HG02623 (cell line): ENCODE measurements around the gene E2F4.

Experiments used
- ATAC-seq: cut with Tn5 transposase; IDR thresholded peaks from one replicate; pipeline ENCODE4 v1.9.1; 2021; ENCODE audit warnings: moderate library complexity; ENCODE audit not compliant: unreplicated experiment

The E2F4 gene

DNA sequence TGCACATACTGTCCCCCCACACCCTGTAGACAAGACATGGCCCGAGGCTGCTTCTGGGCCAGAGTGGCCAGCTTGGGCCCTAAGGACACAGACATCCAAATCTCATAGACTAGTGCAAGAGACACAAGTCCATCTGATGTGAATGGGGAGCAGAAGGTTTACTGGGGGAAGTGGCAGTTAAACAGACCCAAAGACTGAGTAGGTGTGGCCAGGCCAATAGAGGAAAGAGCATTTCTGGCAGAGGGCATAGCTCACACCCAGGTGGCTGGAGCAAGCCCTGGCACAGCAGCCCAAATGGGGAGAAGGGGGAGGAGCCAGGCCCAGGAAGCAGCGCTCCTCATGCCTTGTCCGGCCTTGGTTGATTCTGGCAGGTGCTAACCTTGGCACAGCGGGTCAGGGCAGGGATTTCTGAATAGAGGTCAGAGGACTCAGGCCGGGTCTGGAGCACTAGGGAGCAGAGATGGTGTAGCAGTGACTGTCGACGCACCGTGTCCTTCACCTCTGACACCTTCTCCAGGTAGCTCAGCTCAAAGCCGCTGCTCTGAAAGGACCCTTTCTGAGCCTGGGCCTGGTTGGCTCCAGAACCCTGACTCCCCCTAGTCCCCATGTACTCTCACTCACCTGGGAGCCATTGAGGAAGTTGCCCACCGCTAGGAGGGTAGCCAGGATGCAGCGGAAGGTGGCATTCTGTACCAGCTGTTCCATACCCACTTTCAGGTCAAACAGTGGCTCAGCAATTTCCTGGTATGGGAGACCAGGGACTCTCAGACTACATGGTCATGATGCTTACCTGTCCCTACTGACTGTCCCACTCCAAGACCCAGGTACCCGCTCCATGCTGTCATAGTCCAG, 39.1 kb downstream of the E2F4 start:
- ATAC-seq = no peak

DNA sequence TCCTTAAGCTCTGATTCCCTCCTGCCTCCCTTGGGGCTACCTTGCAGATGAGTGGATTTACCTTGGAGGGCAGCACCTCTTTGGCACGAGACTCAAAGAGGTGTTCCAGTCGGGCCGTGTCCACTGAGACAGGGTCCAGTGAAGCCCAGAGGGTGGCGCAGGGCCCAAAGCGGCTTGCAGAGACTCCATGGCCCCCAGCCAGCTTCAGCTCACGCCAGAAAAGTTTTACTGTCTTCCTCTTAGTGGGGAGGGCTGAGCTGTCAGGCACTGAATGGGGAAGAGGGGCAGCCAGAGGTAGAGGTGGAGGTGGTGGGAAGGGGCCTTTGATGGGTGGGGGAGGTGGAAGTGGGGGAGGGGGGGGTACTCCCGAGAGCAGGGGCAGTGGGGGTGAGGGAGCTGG, 41.6 kb downstream of the E2F4 start:
- no peak for ATAC-seq

DNA sequence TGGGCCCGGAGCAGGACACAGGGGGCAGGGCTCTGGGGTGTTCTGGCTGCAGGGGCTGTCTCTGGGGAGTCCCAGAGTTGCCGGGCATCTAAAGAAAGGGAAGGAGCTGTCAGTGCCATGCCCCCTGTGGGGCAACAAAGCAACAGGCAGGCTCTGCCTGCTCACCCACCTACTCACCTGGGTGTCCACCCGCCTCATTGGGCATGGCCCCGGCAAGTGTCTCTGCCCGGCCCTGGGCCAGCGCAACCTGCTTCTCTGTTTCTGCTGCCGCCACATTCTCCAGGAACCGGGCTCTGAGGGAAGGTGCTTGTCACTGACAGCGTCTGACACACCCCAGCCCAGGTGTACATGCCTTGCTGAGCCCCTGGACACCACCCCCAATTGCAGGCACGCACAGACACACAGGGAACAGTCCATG, 42.2 kb downstream of the E2F4 start:
- ATAC-seq = no peak

DNA sequence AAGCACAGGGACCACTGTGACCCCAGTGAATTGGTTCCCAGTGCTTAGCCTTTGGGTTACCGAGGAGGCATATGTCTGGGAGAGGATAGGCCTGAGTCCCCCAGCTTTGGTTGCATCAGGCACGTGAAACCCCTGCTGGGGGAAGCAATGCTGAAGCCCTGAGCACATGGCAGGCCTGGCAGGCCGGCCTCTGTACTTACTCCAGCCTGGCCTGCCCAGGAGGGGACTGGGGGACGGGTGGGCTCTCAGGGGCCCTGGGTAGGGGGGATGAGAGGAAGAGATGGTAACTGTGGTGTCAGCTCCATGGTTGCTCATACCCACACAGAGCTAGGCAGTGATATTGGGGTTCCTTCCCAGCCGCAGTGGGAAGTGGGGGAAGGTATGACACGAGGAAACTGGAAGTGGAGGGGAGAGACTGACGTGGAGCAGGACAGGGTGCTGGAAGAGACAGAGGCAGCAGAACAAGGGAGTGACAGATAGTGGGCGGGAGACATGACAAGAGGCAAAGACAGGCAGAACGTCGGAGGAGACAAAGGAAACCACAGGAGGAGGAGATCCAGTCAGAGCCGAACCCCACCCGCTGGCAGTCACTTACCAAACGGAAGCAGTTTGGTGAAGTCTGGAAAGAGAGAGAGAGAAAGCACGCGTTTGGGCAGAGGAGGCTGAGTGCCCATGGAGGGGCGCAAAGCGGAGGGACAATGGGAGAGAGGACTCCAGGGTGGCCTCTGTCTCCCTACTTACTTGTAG, 44.0 kb downstream of the E2F4 start:
- no peak for ATAC-seq

DNA sequence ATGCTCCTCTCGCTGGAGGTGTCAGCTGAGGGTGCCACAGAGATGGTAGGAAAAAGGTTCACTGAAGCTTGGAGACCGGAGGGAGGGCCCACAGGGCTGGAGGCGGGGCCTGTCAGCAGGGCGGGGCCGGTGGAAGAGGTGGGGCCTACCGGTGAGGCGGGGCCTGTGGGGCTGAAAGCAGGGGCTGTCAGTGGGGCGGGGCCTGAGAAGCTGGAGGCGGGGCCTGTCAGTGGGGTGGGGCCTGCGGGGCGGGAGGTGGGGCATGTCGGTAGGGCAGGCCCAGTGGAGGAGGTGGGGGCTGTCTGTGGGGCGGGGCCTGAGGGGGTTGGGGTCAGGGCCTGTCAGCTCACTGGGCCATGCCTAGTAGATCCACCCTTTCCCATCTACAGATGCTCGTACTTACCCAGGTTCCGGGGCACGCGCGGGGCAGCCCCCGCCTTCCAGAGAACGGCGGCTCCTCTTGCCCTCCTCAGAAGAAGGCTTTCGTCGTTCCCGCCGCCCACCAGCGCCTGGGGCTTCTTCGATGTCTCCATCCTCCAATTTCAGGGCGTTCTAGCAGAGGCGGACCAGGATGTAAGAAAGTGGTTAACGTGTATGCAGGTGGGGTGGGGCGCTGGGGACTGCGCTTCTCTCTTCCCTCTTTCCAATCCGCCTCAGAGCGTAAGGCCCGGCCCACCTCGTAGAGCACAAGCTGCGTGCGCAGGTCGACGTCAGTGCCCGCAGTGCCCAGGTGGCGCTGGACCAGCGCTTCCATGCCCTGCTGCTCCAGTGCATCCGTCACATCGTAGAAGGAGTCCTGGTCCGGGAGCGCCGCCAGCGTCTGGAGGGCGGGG, 44.8 kb downstream of the E2F4 start:
- no peak for ATAC-seq

DNA sequence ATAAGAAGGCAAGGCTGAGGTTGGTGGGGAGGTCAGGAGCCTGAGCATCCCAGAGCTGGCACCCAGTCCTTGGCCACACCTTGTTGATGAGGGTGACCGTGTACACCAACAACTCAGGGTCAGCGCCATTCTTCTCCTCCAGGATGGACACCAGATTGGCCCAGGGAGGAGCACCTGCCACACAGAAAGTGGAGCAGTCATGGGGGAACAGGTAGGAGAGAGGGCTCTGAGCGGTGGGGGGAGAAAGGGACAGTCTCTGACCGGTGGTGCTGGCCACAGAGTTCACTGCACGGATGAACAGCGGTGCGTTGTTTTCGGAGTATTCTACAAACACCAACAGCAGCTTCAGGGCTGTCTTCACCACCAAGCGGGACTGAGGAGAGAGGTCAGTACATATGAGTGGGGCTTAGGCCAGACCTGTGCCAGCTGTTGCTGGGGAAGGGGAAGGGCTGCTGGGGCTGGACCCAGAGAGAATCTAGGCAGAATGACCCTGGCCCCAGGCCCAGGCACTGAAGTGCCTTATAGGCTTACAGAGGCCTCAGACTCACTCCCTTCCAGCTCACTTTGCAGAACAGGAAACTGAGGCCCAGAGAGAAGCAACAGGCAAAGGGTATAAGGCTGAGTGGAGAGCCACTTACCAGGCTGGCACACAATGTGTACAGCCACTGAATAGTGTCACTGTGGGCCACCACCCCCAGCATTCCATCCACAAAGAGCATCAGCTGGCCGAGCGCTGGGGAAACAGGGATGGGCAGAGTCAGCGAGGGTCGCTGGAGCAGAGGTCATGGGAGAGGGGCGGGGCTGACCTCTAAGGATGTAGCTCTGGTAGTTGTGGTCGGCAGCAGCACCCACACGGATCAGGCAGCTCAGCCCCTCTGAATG, 45.7 kb downstream of the E2F4 start:
- ATAC-seq = no peak

DNA sequence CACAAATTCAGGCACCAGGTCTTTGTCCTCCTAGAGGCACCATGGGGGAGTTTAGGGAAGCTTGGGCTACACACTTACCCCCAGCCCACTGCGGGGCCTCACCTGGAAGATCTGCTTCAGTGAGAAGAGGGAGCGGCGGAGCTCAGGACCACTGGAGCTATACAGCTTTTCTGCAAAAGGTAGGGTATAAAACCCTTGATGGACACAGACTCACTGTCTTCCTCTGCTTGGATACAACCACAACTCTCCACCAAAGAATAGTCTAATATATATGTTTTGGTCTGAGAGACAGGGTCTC, 46.3 kb downstream of the E2F4 start:
- ATAC-seq = no peak

DNA sequence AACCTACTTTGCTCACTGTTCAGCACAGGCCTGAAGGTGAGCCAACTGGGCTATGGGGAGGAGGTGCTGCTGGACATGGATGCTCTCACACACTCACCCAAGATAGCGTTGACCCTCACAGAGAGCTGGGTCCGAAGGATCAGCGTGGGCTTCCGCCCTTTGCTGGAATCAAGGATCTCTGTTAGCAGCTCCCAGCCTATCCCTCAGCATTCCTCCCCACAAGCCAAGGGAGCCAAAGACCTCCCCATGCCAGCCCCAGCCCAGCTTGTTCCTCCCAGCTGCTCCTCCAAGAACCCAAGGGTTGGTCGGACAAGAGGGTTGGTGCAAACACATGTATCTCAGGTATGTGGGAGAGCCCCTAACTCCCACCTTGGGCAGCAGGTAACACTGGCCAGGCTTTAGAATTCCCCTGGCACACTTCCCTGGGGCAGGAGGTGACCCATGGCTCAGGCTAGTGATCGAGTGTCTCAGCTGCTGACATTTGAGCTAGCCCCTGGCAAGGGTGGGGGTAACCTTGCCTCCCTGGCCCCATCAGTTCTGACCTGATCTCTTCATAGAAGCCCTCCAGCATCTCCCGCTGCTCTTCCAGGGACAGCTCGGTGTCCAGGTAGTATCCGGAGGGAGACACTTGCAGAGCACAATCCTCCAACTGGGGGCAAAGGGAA, 47.0 kb downstream of the E2F4 start:
- ATAC-seq = no peak

DNA sequence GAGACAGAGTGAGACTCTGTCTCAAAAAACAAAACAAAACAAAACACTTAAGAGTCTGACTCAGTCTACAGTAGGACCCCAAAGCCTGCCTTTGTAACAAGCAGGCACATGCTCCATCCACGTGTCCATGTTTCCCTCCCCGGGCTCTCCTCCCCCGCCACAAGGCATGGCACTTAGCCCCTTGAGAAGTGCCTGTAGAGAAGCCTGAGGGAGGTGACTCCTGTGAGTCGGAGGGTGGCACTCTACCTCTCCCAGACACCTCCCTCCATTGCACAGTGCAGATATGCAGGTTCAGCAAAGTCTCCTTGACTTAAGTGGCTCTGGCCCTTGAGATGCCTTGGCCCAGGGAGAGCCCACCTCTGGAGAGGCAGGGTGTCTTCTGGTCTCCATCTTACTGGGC, 48.6 kb downstream of the E2F4 start:
- no peak for ATAC-seq

DNA sequence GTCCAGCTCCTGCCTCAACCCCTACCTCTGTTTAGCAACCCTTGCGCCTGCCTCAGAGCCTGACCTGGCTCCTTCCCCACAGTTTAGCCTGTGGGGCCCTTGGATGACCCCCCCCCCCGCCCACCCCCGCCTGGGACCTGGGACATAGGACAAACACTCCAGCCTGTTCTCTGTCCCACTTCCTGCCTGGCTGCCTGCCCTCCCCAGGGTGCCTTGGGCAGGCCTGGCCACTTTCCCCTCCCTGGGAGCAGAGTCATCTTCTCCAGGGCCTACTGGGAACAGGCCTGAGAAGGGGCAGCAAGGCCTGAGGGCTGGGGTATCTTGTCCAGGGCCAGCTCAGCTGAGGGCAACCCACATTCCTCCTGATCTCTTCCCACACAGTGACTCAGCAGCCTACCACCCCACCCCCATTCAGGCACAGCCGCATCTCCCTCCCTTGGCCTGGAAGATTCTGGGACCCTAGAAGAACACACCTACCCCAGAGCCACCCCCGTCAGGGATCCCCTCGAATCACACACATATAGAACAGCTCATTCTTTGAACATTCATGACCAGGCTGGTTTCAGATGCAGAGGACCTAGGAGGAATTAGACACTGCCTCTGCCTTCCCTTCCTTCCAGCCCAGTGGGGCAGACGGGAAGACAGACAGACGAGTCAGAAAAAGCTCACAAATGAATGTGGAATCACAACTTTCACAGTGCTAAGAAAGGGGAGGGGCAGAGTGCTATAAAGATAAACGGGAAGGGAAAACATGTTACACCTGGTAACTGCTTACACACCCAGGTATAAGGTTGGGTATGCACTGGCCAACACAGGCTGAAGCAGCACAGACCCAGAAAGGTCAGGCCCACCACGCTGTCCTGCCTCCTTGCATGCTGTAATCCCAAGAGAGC, 49.3 kb downstream of the E2F4 start:
- no peak for ATAC-seq

DNA sequence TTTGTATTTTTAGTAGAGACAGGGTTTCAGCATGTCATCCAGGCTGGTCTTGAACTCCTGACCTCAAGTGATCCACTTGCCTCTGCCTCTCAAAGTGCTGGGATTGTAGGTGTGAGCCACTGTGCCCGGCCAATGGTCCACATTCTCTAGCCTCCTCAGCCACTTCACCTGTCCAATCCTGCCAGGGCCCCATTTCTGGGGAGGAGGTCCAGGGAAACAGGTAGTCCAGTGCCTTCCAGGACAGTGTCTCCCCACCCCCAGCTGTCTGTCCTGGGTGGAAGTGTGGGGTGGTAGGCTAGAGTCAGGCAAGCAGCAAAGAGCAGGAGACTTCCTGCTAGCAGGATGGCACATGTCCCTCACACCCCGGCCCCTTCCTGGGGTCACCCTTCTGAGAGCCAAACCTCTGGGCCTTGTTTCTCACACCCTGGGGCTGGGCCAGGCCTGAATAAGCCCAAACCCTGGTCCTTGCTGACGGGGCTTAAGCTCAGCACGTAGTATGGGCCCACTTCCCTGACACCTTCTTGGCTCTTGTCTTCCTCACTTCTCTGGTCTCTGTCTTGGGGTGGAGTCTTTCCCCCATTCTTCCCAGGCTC, 50.3 kb downstream of the E2F4 start:
- no peak for ATAC-seq

DNA sequence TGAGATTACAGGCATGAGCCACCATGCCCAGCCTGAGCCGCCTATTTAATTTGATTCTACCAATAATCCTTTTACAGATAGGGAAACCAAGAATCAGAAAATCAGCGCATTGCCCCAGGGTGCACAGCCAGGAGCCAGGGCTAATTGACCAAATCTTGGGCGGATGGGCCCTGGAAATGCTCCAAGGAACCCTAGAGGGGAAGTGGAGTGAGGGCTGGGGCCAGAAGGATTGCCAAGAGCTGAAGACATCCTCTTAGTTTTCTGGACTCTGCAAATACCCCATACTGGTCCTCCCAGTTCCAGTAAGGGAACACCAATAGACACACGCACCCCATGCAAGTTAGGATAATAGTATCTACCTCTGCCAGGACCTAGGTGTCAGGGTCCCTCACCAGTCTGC, 51.5 kb downstream of the E2F4 start:
- ATAC-seq = no peak

DNA sequence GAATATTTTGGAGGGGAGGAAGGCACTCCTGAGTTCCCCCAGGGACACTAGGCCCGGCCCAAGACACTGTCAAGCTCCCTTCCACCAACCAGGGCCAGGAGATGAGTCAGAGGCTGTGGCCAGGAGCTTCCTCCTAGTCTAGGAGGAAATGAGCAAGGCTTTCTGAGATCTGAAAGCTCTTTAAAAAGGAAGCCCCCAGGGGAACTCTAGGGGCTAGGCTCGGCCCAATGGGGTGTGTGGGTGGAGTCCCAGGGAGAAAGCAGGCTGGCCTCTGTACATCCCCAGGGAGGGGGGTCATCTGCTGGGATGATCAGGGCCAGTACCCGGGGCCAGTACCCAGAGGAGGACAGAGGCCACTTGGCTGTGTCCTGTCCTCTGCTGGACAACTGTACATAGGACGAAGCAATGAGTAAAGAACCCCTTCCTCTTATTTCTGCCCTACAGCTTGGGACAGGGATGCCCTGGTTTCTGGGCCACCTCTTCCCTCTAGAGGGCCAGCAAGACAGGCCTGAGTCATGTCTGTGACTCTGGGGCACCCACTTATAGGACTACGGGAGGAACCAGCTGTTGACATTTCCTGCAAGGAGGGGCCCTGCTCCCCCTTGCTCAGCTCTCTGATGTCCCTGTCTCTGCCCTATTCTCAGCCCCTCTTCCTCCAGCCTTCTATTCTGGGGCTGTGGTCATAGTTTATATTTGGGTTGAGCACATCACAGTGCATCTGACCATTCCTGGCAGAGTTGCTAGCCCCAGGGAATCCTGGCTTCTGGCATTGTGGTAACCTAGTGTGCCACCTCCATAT, 52.6 kb downstream of the E2F4 start:
- ATAC-seq = peak; percentile 40

DNA sequence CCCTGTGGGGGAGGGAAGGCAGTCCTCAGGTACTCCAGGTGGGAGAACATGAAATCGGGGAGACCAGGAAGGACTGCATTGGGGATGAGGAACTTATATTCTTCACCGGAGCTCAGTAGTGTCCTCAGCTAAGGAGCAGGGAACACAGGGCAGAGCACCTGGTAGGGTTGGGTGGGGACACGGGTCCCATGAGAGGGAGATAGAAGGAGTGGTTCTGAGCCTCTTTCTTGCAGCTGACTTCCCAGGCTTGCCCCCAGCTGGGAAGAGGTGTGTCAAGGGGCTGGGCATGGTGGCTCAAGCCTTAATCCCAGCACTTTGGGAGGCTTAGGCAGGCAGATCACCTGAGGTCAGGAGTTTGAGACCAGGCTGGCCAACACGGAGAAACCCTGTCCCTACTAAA, 53.2 kb downstream of the E2F4 start:
- no peak for ATAC-seq

DNA sequence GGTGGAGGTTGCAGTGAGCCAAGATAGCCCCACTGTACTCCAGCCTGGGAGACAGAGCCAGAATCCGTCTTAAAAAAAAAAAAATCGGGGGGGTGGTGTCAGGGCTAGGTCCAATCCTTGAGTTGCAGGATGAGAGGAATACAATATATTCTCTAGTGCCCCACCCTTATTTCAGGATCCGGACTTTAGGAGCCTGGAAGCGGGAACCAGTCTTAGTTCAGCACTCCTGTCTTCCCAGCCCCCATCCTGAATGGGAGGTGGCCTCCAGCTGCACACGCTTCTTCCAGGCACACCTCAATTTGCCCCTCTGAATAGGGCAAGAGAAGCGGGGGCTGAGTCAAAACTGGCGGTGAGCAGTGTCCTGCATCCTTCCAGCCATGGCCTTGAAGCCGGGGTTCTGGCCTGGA, 53.7 kb downstream of the E2F4 start:
- ATAC-seq = no peak

DNA sequence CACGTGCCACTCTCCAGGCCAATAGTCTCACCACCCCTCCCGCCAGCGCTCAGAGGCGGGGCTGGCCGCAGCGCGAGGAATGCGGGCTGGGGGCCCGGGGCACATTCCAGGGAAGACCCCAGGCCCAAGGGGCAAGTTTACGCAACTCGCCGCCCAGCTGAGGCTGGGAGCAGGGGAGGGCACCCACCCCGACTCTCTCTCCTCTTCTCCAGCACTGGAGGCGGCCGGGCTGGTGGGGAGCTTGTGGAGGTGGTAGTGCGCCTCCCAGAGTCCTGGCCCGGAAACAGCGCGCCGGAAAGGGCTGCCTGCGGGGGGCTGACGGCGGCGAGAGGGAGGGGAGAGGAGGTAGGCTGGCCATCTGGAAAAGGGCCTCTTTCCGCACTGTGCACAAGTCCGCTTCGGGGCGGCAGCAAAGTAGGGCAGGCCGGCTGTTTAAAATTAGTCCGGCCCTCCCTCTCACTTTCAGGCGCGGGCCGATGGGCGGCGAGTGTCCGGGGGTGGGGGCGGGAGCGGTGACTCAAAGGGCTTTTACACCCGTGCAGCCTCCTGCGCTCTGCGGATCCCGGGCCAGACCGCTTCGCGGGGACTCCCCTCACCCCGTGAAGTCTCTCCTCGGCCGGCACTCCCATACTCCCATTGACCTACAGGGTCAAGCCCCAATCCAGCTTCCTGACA, 54.3 kb downstream of the E2F4 start:
- no peak for ATAC-seq

DNA sequence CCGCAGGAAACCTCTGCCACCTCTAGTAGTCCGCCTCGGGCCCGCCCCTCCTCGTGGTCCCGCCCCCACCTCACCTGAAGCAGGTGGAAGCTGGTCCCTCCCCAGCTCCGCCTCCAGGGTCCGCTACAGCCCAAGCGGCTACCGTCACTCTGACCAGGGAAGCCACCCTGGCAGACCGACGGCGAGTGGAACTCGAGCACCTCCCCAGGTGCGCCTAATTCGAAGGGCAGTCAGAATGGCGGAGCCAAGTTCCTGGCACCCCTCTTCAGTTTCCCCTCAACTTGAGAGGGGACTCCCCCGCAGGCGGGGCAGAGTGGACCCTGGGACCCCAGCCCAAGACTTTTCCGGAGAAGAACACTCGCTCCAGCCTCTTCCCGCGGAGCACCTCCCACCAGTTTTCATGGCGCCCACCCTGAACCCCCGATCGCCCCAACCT, 54.8 kb downstream of the E2F4 start:
- ATAC-seq = no peak
